Immature natural killer cell (primary cell): ENCODE data around the gene MIDN. TPM values are rescaled to one million over a fixed set of nuclear protein-coding genes. Genes with fewer than 3 reads are reported as not detected.

Source experiments
- DNase-seq, 3 donors: peaks; one replicate each; pipeline ENCODE4 v3.0.0; 2022; ENCODE audit warnings: mixed read lengths in 1 of 3
- H3K27ac Mint-ChIP-seq, 6 donors: one replicate each; pipeline ENCODE4 v1.8.0; 2020; ENCODE audit warnings: mixed read lengths in 6 of 6, mild to moderate bottlenecking in 5 of 6, inconsistent platforms in 4 of 6, moderate library complexity in 3 of 6
- H3K27me3 Mint-ChIP-seq, 3 donors: one replicate each; pipeline ENCODE4 v1.8.0; 2020 to 2021; ENCODE audit warnings: low read depth in 3 of 3, mild to moderate bottlenecking in 3 of 3, mixed read lengths in 3 of 3, moderate library complexity in 3 of 3, inconsistent platforms in 1 of 3
- H3K36me3 Mint-ChIP-seq, 3 donors: one replicate each; pipeline ENCODE4 v1.8.0; 2020; ENCODE audit warnings: mixed read lengths in 3 of 3, inconsistent platforms in 2 of 3, mild to moderate bottlenecking in 2 of 3
- H3K4me1 Mint-ChIP-seq, 2 donors: one replicate each; pipeline ENCODE4 v1.8.0; 2020; ENCODE audit warnings: inconsistent platforms in 2 of 2, mild to moderate bottlenecking in 2 of 2, mixed read lengths in 2 of 2, moderate library complexity in 1 of 2
- H3K4me3 Mint-ChIP-seq, 5 donors: one replicate each; pipeline ENCODE4 v1.8.0; 2020; ENCODE audit warnings: mild to moderate bottlenecking in 5 of 5, mixed read lengths in 5 of 5, inconsistent platforms in 3 of 5, moderate library complexity in 3 of 5
- H3K9me3 Mint-ChIP-seq, 6 donors: one replicate each; pipeline ENCODE4 v1.8.0; 2020; ENCODE audit warnings: mild to moderate bottlenecking in 6 of 6, mixed read lengths in 6 of 6, inconsistent platforms in 4 of 6, moderate library complexity in 3 of 6
- polyA plus RNA-seq, 3 donors: library from polyadenylated mRNA; unstranded; fragments of 300-500 nt; fragmentation: Illumina TruSeq; gene quantifications; one replicate each; pipeline ENCODE4 v1.2.3, GENCODE V29; 2021

MIDN gene
- polyA plus RNA-seq, 3 donors from 2014 or later: 4.9 to 16.0 (median 10.8) TPM

- Mint-ChIP-seq H3K9me3 (peaks cover 0 to 3% (median 0%) of the 10 kb centered on the region in 6 donors), H3K27ac (peak overlapping the region in 1 of 6 donors; percentile 49), H3K27me3 (peaks cover 3 to 5% (median 5%) of the 10 kb centered on the region in 3 donors), H3K4me1 (peaks cover 12 to 15% of the 10 kb centered on the region in 2 donors), H3K36me3 (peaks cover 0 to 5% (median 3%) of the 10 kb centered on the region in 3 donors), H3K4me3 (no peak overlapping the region)
- DNase-seq: no peak
These were observed 32.5 kb downstream of the MIDN start for GRCh38 chr19:1280636-1281568.

GRCh38 chr19:1281569-1282287 is 33.3 kb downstream of the MIDN start:
- peaks cover 0 to 5% (median 3%) of the 10 kb centered on the region in 3 donors for H3K36me3 Mint-ChIP-seq
- H3K4me1 Mint-ChIP-seq: peaks cover 9 to 15% of the 10 kb centered on the region in 2 donors
- H3K27ac Mint-ChIP-seq: peak overlapping the region in 4 of 6 donors; percentile 19 to 63 (median 44)
- H3K27me3 Mint-ChIP-seq: peaks cover 3 to 5% (median 5%) of the 10 kb centered on the region in 3 donors
- peaks cover 0 to 3% (median 0%) of the 10 kb centered on the region in 6 donors for H3K9me3 Mint-ChIP-seq
- no peak for DNase-seq
- H3K4me3 Mint-ChIP-seq: no peak overlapping the region

GRCh38 chr19:1282588-1283206 is 34.3 kb downstream of the MIDN start:
- Mint-ChIP-seq H3K9me3 (peaks cover 0 to 3% (median 0%) of the 10 kb centered on the region in 6 donors), H3K27me3 (peaks cover 3 to 5% (median 5%) of the 10 kb centered on the region in 3 donors), H3K4me1 (peaks cover 5 to 13% of the 10 kb centered on the region in 2 donors), H3K36me3 (peaks cover 0 to 5% (median 3%) of the 10 kb centered on the region in 3 donors), H3K4me3 (no peak overlapping the region), H3K27ac (peak overlapping the region in 1 of 6 donors; percentile 45)
- DNase-seq: no peak

- Mint-ChIP-seq H3K4me1 (peaks cover 5 to 13% of the 10 kb centered on the region in 2 donors), H3K27ac (peak overlapping the region in 1 of 6 donors; percentile 45), H3K4me3 (no peak overlapping the region), H3K36me3 (peaks cover 0 to 5% (median 3%) of the 10 kb centered on the region in 3 donors), H3K27me3 (peaks cover 3 to 5% (median 5%) of the 10 kb centered on the region in 3 donors), H3K9me3 (peaks cover 0 to 3% (median 0%) of the 10 kb centered on the region in 6 donors)
- DNase-seq: no peak
These were observed 35.0 kb downstream of the MIDN start for GRCh38 chr19:1283207-1283916.

GRCh38 chr19:1283917-1284292 is 35.5 kb downstream of the MIDN start:
- H3K4me3 Mint-ChIP-seq: peak overlapping the region in 1 of 5 donors; percentile 63
- peaks cover 5 to 13% of the 10 kb centered on the region in 2 donors for H3K4me1 Mint-ChIP-seq
- no peak for DNase-seq
- H3K36me3 Mint-ChIP-seq: peaks cover 0 to 5% (median 3%) of the 10 kb centered on the region in 3 donors
- peaks cover 0 to 3% (median 0%) of the 10 kb centered on the region in 6 donors for H3K9me3 Mint-ChIP-seq
- H3K27ac Mint-ChIP-seq: no peak overlapping the region
- H3K27me3 Mint-ChIP-seq: peaks cover 3 to 5% (median 5%) of the 10 kb centered on the region in 3 donors

- DNase-seq: no peak
- peaks cover 5 to 13% of the 10 kb centered on the region in 2 donors for H3K4me1 Mint-ChIP-seq
- peak overlapping the region; percentile 10 to 67 (median 62) for H3K4me3 Mint-ChIP-seq
- H3K27me3 Mint-ChIP-seq: peaks cover 3 to 7% (median 5%) of the 10 kb centered on the region in 3 donors
- H3K9me3 Mint-ChIP-seq: peaks cover 0 to 3% (median 0%) of the 10 kb centered on the region in 6 donors
- peak overlapping the region in 2 of 6 donors; percentile 38 to 42 for H3K27ac Mint-ChIP-seq
- peaks cover 0 to 5% (median 3%) of the 10 kb centered on the region in 3 donors for H3K36me3 Mint-ChIP-seq
These were observed 36.1 kb downstream of the MIDN start for GRCh38 chr19:1284293-1284978.

- H3K4me3 Mint-ChIP-seq: peak overlapping the region in 4 of 5 donors; percentile 10 to 59 (median 46)
- peaks cover 0 to 3% (median 0%) of the 10 kb centered on the region in 6 donors for H3K9me3 Mint-ChIP-seq
- peaks cover 0 to 9% of the 10 kb centered on the region in 2 donors for H3K4me1 Mint-ChIP-seq
- peak overlapping the region in 2 of 6 donors; percentile 38 to 42 for H3K27ac Mint-ChIP-seq
- peaks cover 3 to 5% (median 5%) of the 10 kb centered on the region in 3 donors for H3K27me3 Mint-ChIP-seq
- DNase-seq: no peak
- H3K36me3 Mint-ChIP-seq: no peaks in the 10 kb centered on the region
These were observed 36.8 kb downstream of the MIDN start for GRCh38 chr19:1284979-1285736.

GRCh38 chr19:1285737-1286360 is 37.5 kb downstream of the MIDN start, which contains the start of gene EFNA2:
Gene EFNA2, plus strand, starts transcription at chr19:1285873. Its CDS starts 296 bp downstream, at chr19:1286169.
- Mint-ChIP-seq H3K27ac (peak within 1 kb of the TSS in 2 of 6 donors; percentile 38 to 42), H3K9me3 (peaks cover 0 to 3% (median 0%) of the 10 kb centered on the region in 6 donors), H3K27me3 (peaks cover 2 to 5% (median 5%) of the 10 kb centered on the region in 3 donors), H3K4me1 (peaks cover 0 to 8% of the 10 kb centered on the region in 2 donors), H3K4me3 (peak within 1 kb of the TSS; percentile 10 to 59 (median 50)), H3K36me3 (no peaks in the 10 kb centered on the region)
- DNase-seq: no peak

- H3K36me3 Mint-ChIP-seq: no peaks in the 10 kb centered on the region
- peak overlapping the region in 4 of 5 donors; percentile 6 to 59 (median 26) for H3K4me3 Mint-ChIP-seq
- H3K27me3 Mint-ChIP-seq: peaks cover 2 to 5% (median 5%) of the 10 kb centered on the region in 3 donors
- no peak for DNase-seq
- H3K9me3 Mint-ChIP-seq: peaks cover 0 to 3% (median 0%) of the 10 kb centered on the region in 6 donors
- peaks cover 0 to 8% of the 10 kb centered on the region in 2 donors for H3K4me1 Mint-ChIP-seq
- H3K27ac Mint-ChIP-seq: no peak overlapping the region
These were observed 38.3 kb downstream of the MIDN start for GRCh38 chr19:1286487-1287353.

- Mint-ChIP-seq H3K9me3 (peaks cover 0 to 3% (median 0%) of the 10 kb centered on the region in 6 donors), H3K27ac (no peak overlapping the region), H3K4me1 (peaks cover 0 to 8% of the 10 kb centered on the region in 2 donors), H3K4me3 (no peak overlapping the region), H3K27me3 (peaks cover 4 to 5% (median 5%) of the 10 kb centered on the region in 3 donors), H3K36me3 (no peaks in the 10 kb centered on the region)
- DNase-seq: no peak
These were observed 39.2 kb downstream of the MIDN start for GRCh38 chr19:1287354-1288225.
